Keratinocyte (primary cell): ENCODE data around the gene DMD. TPM values are rescaled to one million over a fixed set of nuclear protein-coding genes. Genes with fewer than 3 reads are reported as not detected.

Experiments used
- DNase-seq: peaks from one replicate; pipeline ENCODE4 v3.0.0-alpha.2; 2011; ENCODE audit warnings: low read depth, missing footprints, low spot score
- FAIRE-seq: peaks from 2 replicates; lab custom pipeline; 2011; peaks lifted over from hg19 to GRCh38; lab: Jason Lieb, UNC
- H2AFZ ChIP-seq: 2 replicates; pipeline ENCODE4 v1.6.0; 2012; ENCODE audit warnings: low read length, control low read depth, inconsistent platforms; ENCODE audit not compliant: control insufficient read depth
- H3K27ac ChIP-seq: 2 replicates; pipeline ENCODE4 v1.5.1; 2011; ENCODE audit warnings: low read length; ENCODE audit not compliant: control insufficient read depth, insufficient read depth
- H3K27me3 ChIP-seq: 3 replicates; pipeline ENCODE4 v1.6.0; 2011; ENCODE audit warnings: low read length; ENCODE audit not compliant: control insufficient read depth, insufficient read depth; ENCODE audit errors: extremely low read depth
- H3K36me3 ChIP-seq, 2 experiments: 2 replicates in 1 of 2; 3 replicates in 1 of 2; pipeline ENCODE4 v1.5.1; 2011; ENCODE audit warnings: low read length in 2 of 2, mild to moderate bottlenecking in 1 of 2; ENCODE audit not compliant: control insufficient read depth in 2 of 2, insufficient read depth in 2 of 2; ENCODE audit errors: extremely low read depth in 1 of 2
- H3K4me1 ChIP-seq: 3 replicates; pipeline ENCODE4 v1.5.1; 2011; ENCODE audit warnings: low read length; ENCODE audit not compliant: control insufficient read depth, insufficient read depth; ENCODE audit errors: extremely low read depth
- H3K4me2 ChIP-seq: 3 replicates; pipeline ENCODE4 v1.6.0; 2011; ENCODE audit warnings: low read depth, low read length; ENCODE audit not compliant: control insufficient read depth, insufficient read depth; ENCODE audit errors: extremely low read depth
- H3K4me3 ChIP-seq, 3 experiments: fragments of 200-600 bp in 1 of 3; sonication (generic) in 1 of 3; 2 replicates in 2 of 3; 3 replicates in 1 of 3; pipeline ENCODE4 v1.5.1; 2011 to 2016; ENCODE audit warnings: low read length in 3 of 3, mild to moderate bottlenecking in 3 of 3, control low read depth in 2 of 3, inconsistent platforms in 1 of 3, low read depth in 1 of 3, mixed read lengths in 1 of 3, mixed run types in 1 of 3, moderate library complexity in 1 of 3; ENCODE audit not compliant: control insufficient read depth in 2 of 3, insufficient read depth in 2 of 3; ENCODE audit errors: extremely low read depth in 1 of 3
- H3K79me2 ChIP-seq: 2 replicates; pipeline ENCODE4 v1.6.0; 2012; ENCODE audit warnings: low read length; ENCODE audit not compliant: control insufficient read depth, insufficient read depth
- H3K9ac ChIP-seq: 3 replicates; pipeline ENCODE4 v1.6.0; 2011; ENCODE audit warnings: low read length; ENCODE audit not compliant: control insufficient read depth, insufficient read depth; ENCODE audit errors: extremely low read depth
- H3K9me1 ChIP-seq: 3 replicates; pipeline ENCODE4 v1.6.0; 2011; ENCODE audit warnings: low read length; ENCODE audit not compliant: control insufficient read depth, insufficient read depth; ENCODE audit errors: extremely low read depth
- H3K9me3 ChIP-seq: 2 replicates; pipeline ENCODE4 v1.5.1; 2012; ENCODE audit warnings: low read depth, low read length; ENCODE audit not compliant: control insufficient read depth
- H4K20me1 ChIP-seq: 3 replicates; pipeline ENCODE4 v1.6.0; 2011; ENCODE audit warnings: low read length; ENCODE audit not compliant: control insufficient read depth, insufficient read depth; ENCODE audit errors: extremely low read depth
- CTCF ChIP-seq, 3 experiments: IDR thresholded peaks in 1 of 3; conservative IDR thresholded peaks in 1 of 3; optimal IDR thresholded peaks in 1 of 3; 2 replicates in 2 of 3; 3 replicates in 1 of 3; pipeline versions ENCODE3 to v1.5.1; 2011; ENCODE audit warnings: low read length in 3 of 3, mild to moderate bottlenecking in 3 of 3, moderate library complexity in 2 of 3, control low read depth in 1 of 3, inconsistent platforms in 1 of 3; ENCODE audit not compliant: insufficient read depth in 2 of 3; ENCODE audit errors: extremely low read depth in 1 of 3
- EZH2 ChIP-seq: IDR thresholded peaks from one replicate; pipeline ENCODE4 v1.6.1; 2012; ENCODE audit warnings: inconsistent platforms, mild to moderate bottlenecking, low read length, moderate library complexity
- dilution Hi-C: fragments of 300-500 bp; cut with MboI; formaldehyde crosslinking; loops from one replicate; pipeline ENCODE4 v1.7.0; 2020; ENCODE audit warnings: low sequenced_read_pairs; ENCODE audit not compliant: extremely low pct_ligation_motif_present
- polyA plus RNA-seq, 5 experiments: library from polyadenylated mRNA; depleted of rRNA in 3 of 5; stranded (reverse) in 3 of 5; stranded (forward) in 1 of 5; unstranded in 1 of 5; fragments of >200 nt; gene quantifications; 1 replicate in 1 of 5; 2 replicates in 3 of 5; 3 replicates in 1 of 5; pipeline versions ENCODE4 v1.2.1 to v1.2.3, GENCODE V29; 2011 to 2012; ENCODE audit warnings: missing spikeins in 2 of 5, low read depth in 1 of 5, low replicate concordance in 1 of 5

DMD gene
- polyA plus RNA-seq, 1 donor (not counting 4 experiments of a cell fraction or from before 2014, with no cell fraction given): 8.9 TPM

DNA sequence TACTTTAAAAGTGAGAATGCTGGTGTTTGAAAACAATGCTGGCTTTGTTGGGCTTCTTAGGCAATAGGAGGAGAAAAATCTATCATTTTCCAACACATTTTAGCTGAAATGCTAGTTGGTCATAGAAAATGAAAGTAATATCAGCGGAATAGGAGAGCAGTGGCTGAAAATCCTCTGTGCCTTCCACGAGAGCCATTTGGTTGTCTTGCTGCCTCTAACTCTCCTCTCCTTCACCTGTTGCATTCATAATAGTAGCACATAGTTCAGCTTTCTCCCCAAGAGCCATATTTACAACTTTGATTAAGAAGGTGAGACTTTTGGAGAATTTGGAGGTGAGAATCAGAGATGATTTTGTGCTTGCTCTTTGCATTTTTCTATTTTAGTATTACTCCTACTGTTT is 1290.1 kb downstream of the DMD start:
- no peaks in the 10 kb centered on the region for H3K9me3 ChIP-seq
- no peaks in the 10 kb centered on the region for H3K9me1 ChIP-seq
- no peak overlapping the region for H3K4me2 ChIP-seq
- no peaks in the 10 kb centered on the region for H3K4me1 ChIP-seq
- no peak overlapping the region for H3K9ac ChIP-seq
- dilution Hi-C loops: no loop called here
- no peak for TF ChIP-seq CTCF (optimal IDR thresholded peaks at IDR 0.05 in 1 of 3, IDR thresholded peaks at IDR 0.05 in 1 of 3, conservative IDR thresholded peaks at IDR 0.05 in 1 of 3; ENCODE audit: extremely low read depth in 1 of 3, insufficient read depth in 2 of 3, low read length in 3 of 3)
- no peak for TF ChIP-seq EZH2
- DNase-seq (no peak), FAIRE-seq (no peak)
- H3K27me3 ChIP-seq: no peaks in the 10 kb centered on the region
- H3K27ac ChIP-seq: no peak overlapping the region
- no peaks in the 10 kb centered on the region for H3K79me2 ChIP-seq
- no peaks in the 10 kb centered on the region for H3K36me3 ChIP-seq
- no peaks in the 10 kb centered on the region for H4K20me1 ChIP-seq
- no peak overlapping the region for H2AFZ ChIP-seq
- no peak overlapping the region for H3K4me3 ChIP-seq

- TF ChIP-seq EZH2 (no peak), CTCF (optimal IDR thresholded peaks at IDR 0.05 in 1 of 3, IDR thresholded peaks at IDR 0.05 in 1 of 3, conservative IDR thresholded peaks at IDR 0.05 in 1 of 3; ENCODE audit: extremely low read depth in 1 of 3, insufficient read depth in 2 of 3, low read length in 3 of 3) (no peak)
- no peak overlapping the region for H3K4me3 ChIP-seq
- FAIRE-seq: no peak
- H2AFZ ChIP-seq: no peak overlapping the region
- H4K20me1 ChIP-seq: no peaks in the 10 kb centered on the region
- no peaks in the 10 kb centered on the region for H3K9me3 ChIP-seq
- H3K4me2 ChIP-seq: no peak overlapping the region
- no peaks in the 10 kb centered on the region for H3K4me1 ChIP-seq
- no peak overlapping the region for H3K9ac ChIP-seq
- no peak for DNase-seq
- H3K27me3 ChIP-seq: no peaks in the 10 kb centered on the region
- dilution Hi-C loops: loop anchor here (5.0 kb wide), 1 partner anchor 48 kb away; no protein-coding TSS in a partner anchor
- H3K36me3 ChIP-seq: no peaks in the 10 kb centered on the region
- no peaks in the 10 kb centered on the region for H3K9me1 ChIP-seq
- no peak overlapping the region for H3K27ac ChIP-seq
- H3K79me2 ChIP-seq: no peaks in the 10 kb centered on the region
Measured at GRCh38 chrX:31909850-31910572, 1301.3 kb downstream of the DMD start.
